Endothelial cell of umbilical vein (primary cell): ENCODE results near the gene ANKMY1. TPM values are rescaled to one million over a fixed set of nuclear protein-coding genes. Genes with fewer than 3 reads are reported as not detected.

Source experiments
- BruUV-seq: library from RNA; stranded (reverse); fragments of 400-500 nt; replicated peaks from 2 replicates; lab custom pipeline; 2021; lab: Mats Ljungman, UMichigan
- CTCF ChIA-PET: fragments of 300-600, 350-600 bp; sonication (Branson Sonifier 250); formaldehyde crosslinking; loops from one replicate; lab custom pipeline; 2021; ENCODE audit warnings: antibody characterized with exemption, inconsistent platforms; lab: Charles Lee
- POLR2A ChIA-PET: fragments of 300-600, 350-600 bp; sonication (Branson Sonifier 250); formaldehyde crosslinking; loops from one replicate; lab custom pipeline; 2021; ENCODE audit warnings: antibody characterized with exemption, inconsistent platforms; lab: Charles Lee
- DNase-seq: peaks from one replicate; pipeline ENCODE4 v3.0.0-alpha.2; 2011; ENCODE audit warnings: low read depth, low spot score
- FAIRE-seq: peaks from 2 replicates; lab custom pipeline; 2011; peaks lifted over from hg19 to GRCh38; lab: Jason Lieb, UNC
- H2AFZ ChIP-seq: 2 replicates; pipeline ENCODE4 v1.6.0; 2012; ENCODE audit warnings: low read depth, low read length, control low read depth, inconsistent platforms
- H3K27ac ChIP-seq: 2 replicates; pipeline ENCODE4 v1.5.1; 2011; ENCODE audit warnings: low read depth, mild to moderate bottlenecking, control low read depth, low read length, moderate library complexity; ENCODE audit not compliant: insufficient read depth
- H3K27me3 ChIP-seq, 2 experiments: 2 replicates each; pipeline versions ENCODE4 v1.6.0 to v1.6.1; 2011; ENCODE audit warnings: low read length in 2 of 2, mixed read lengths in 1 of 2; ENCODE audit not compliant: control insufficient read depth in 2 of 2, insufficient read depth in 2 of 2
- H3K36me3 ChIP-seq, 2 experiments: 2 replicates in 1 of 2; 3 replicates in 1 of 2; pipeline ENCODE4 v1.5.1; 2011; ENCODE audit warnings: low read length in 2 of 2, mild to moderate bottlenecking in 1 of 2, moderate library complexity in 1 of 2; ENCODE audit not compliant: control insufficient read depth in 2 of 2, insufficient read depth in 2 of 2; ENCODE audit errors: extremely low read depth in 1 of 2
- H3K4me1 ChIP-seq: 3 replicates; pipeline ENCODE4 v1.5.1; 2011; ENCODE audit warnings: mild to moderate bottlenecking, low read length; ENCODE audit not compliant: control insufficient read depth, insufficient read depth; ENCODE audit errors: extremely low read depth
- H3K4me2 ChIP-seq: 2 replicates; pipeline ENCODE4 v1.6.1; 2011; ENCODE audit warnings: low read length, control low read depth, mixed read lengths; ENCODE audit not compliant: insufficient read depth
- H3K4me3 ChIP-seq, 3 experiments: fragments of 200-600 bp in 1 of 3; sonication (generic), shearing (Covaris generic) in 1 of 3; replicated peaks in 1 of 3; 2 replicates each; pipeline ENCODE4 v1.5.1; 2011 to 2016; ENCODE audit warnings: control low read depth in 3 of 3, low read length in 3 of 3, mild to moderate bottlenecking in 2 of 3, inconsistent platforms in 1 of 3, low read depth in 1 of 3, moderate library complexity in 1 of 3; ENCODE audit not compliant: insufficient read depth in 1 of 3
- H3K79me2 ChIP-seq: 2 replicates; pipeline ENCODE4 v1.6.0; 2012; ENCODE audit warnings: low read length, inconsistent platforms; ENCODE audit not compliant: control insufficient read depth, insufficient read depth
- H3K9ac ChIP-seq: replicated peaks from 2 replicates; pipeline ENCODE3; 2011; ENCODE audit warnings: low read length, control low read depth; ENCODE audit not compliant: insufficient read depth; ENCODE audit errors: extremely low read depth
- H3K9me1 ChIP-seq: replicated peaks from 3 replicates; pipeline ENCODE4 v1.6.0; 2011; ENCODE audit warnings: mild to moderate bottlenecking, low read length; ENCODE audit not compliant: control insufficient read depth, insufficient read depth; ENCODE audit errors: extremely low read depth
- H3K9me3 ChIP-seq: replicated peaks from 2 replicates; pipeline ENCODE4 v1.5.1; 2012; ENCODE audit warnings: low read length, inconsistent platforms; ENCODE audit not compliant: control insufficient read depth, insufficient read depth
- H4K20me1 ChIP-seq: replicated peaks from 2 replicates; pipeline ENCODE3; 2011; ENCODE audit warnings: mild to moderate bottlenecking, low read length; ENCODE audit not compliant: control insufficient read depth, insufficient read depth; ENCODE audit errors: extremely low read depth
- CTCF ChIP-seq, 2 donors: IDR thresholded peaks; 1 replicate in 1 of 2; 2 replicates in 1 of 2; pipeline ENCODE4 v1.5.1; 2011; ENCODE audit warnings: low read length in 2 of 2, mild to moderate bottlenecking in 2 of 2, moderate library complexity in 2 of 2, control low read depth in 1 of 2, inconsistent platforms in 1 of 2, low read depth in 1 of 2; ENCODE audit not compliant: insufficient read depth in 1 of 2; ENCODE audit errors: extremely low read depth in 1 of 2
- EZH2 ChIP-seq: IDR thresholded peaks from 2 replicates; pipeline ENCODE4 v1.6.1; 2012; ENCODE audit warnings: borderline replicate concordance, low read depth, mild to moderate bottlenecking, moderate library complexity, low read length, inconsistent platforms; ENCODE audit not compliant: severe bottlenecking
- FOS ChIP-seq: IDR thresholded peaks from 2 replicates; pipeline ENCODE4 v1.6.1; 2011; ENCODE audit warnings: mild to moderate bottlenecking, low read length, moderate library complexity, borderline replicate concordance; ENCODE audit not compliant: insufficient read depth
- GATA2 ChIP-seq: IDR thresholded peaks from 2 replicates; pipeline ENCODE4 v1.7.0; 2011; ENCODE audit warnings: low read depth, mild to moderate bottlenecking, moderate library complexity, mixed read lengths, low read length; ENCODE audit not compliant: insufficient read length, insufficient read depth
- JUN ChIP-seq: IDR thresholded peaks from 2 replicates; pipeline ENCODE4 v1.6.1; 2011; ENCODE audit warnings: borderline replicate concordance, low read depth; ENCODE audit not compliant: insufficient read length, insufficient read depth
- MAX ChIP-seq: IDR thresholded peaks from 2 replicates; pipeline ENCODE4 v1.6.1; 2011; ENCODE audit not compliant: insufficient read depth, insufficient read length
- MYC ChIP-seq: IDR thresholded peaks from one replicate; pipeline ENCODE4 v1.6.1; 2011; ENCODE audit warnings: mild to moderate bottlenecking, low read depth, low read length
- POLR2A ChIP-seq: IDR thresholded peaks from 2 replicates; pipeline ENCODE4 v1.6.1; 2012; ENCODE audit warnings: low read depth, mild to moderate bottlenecking, control low read depth, low read length
- POLR2AphosphoS5 ChIP-seq: IDR thresholded peaks from 2 replicates; pipeline ENCODE4 v1.6.1; 2012; ENCODE audit warnings: low read depth, mild to moderate bottlenecking, control low read depth, low read length, moderate library complexity; ENCODE audit not compliant: insufficient read depth
- dilution Hi-C: fragments of 300-500 bp; cut with MboI; formaldehyde crosslinking; loops from one replicate; pipeline ENCODE4 v1.15.0; 2019; ENCODE audit warnings: low sequenced_read_pairs; ENCODE audit not compliant: extremely low pct_ligation_motif_present
- intact Hi-C: fragments of 100-400 bp; cut with micrococcal nuclease; formaldehyde crosslinking; loops from one replicate; pipeline ENCODE4 v1.10.0; 2022
- polyA plus RNA-seq, 4 experiments: library from polyadenylated mRNA; depleted of rRNA in 3 of 4; stranded (reverse) in 3 of 4; unstranded in 1 of 4; fragments of >200 nt; gene quantifications; 2 replicates each; pipeline versions ENCODE4 v1.2.1 to v1.2.3, GENCODE V29; 2011 to 2012; ENCODE audit warnings: missing spikeins in 1 of 4
- total RNA-seq: library from RNA; stranded (reverse); gene quantifications from 2 replicates; pipeline ENCODE4 v1.2.3, GENCODE V29; 2021

ANKMY1 gene
- total and polyA plus RNA-seq, 2 donors (not counting 3 experiments of a cell fraction or from before 2014, with no cell fraction given), result 9.0 to 16.0 TPM

- TF ChIP-seq CTCF (IDR thresholded peaks at IDR 0.05; ENCODE audit: extremely low read depth in 1 of 2, insufficient read depth in 1 of 2, low read depth in 1 of 2, low read length in 2 of 2), result no peak
- TF ChIP-seq FOS, result no peak
- no peak for TF ChIP-seq MAX
- TF ChIP-seq POLR2A, result no peak
- no peak for TF ChIP-seq EZH2
- TF ChIP-seq POLR2AphosphoS5, result no peak
- TF ChIP-seq MYC, result no peak
- TF ChIP-seq GATA2, result no peak
- TF ChIP-seq JUN, result no peak
- intact Hi-C loops (no loop called here), dilution Hi-C loops (no loop called here)
- H3K27ac ChIP-seq, result no peak overlapping the region
- H3K4me1 ChIP-seq, result no peaks in the 10 kb centered on the region
- no peak overlapping the region for H3K9ac ChIP-seq
- no peaks in the 10 kb centered on the region for H3K9me3 ChIP-seq
- BruUV-seq, result no TSS peak
- H3K4me3 ChIP-seq, result no peak overlapping the region
- no peaks in the 10 kb centered on the region for H3K79me2 ChIP-seq
- DNase-seq, result no peak
- ChIA-PET POLR2A (no interaction called here), CTCF (no interaction called here)
- peaks cover 0 to 10% of the 10 kb centered on the region in 2 experiments for H3K36me3 ChIP-seq
- H4K20me1 ChIP-seq, result no peaks in the 10 kb centered on the region
- H3K9me1 ChIP-seq, result no peaks in the 10 kb centered on the region
- H3K4me2 ChIP-seq, result no peak overlapping the region
- FAIRE-seq, result no peak
- H3K27me3 ChIP-seq, result no peaks in the 10 kb centered on the region
- H2AFZ ChIP-seq, result no peak overlapping the region
Observed at GRCh38 chr2:240599141-240599583, 41.4 kb upstream of the ANKMY1 start.
